GM19455 (cell line): ENCODE data around the gene CAMK2G.

Source experiments
- ATAC-seq: cut with Tn5 transposase; IDR thresholded peaks from one replicate; pipeline ENCODE4 v1.9.1; 2021; ENCODE audit not compliant: unreplicated experiment

Gene CAMK2G

GRCh38 chr10:73816917-73817729, 57.2 kb downstream of the CAMK2G start:
- no peak for ATAC-seq

- ATAC-seq: no peak
Observed at GRCh38 chr10:73815719-73816030, 58.7 kb downstream of the CAMK2G start.

GRCh38 chr10:73814896-73815718, 59.2 kb downstream of the CAMK2G start:
- no peak for ATAC-seq

GRCh38 chr10:73814276-73814895, 60.0 kb downstream of the CAMK2G start:
- ATAC-seq: no peak

GRCh38 chr10:73813333-73813732, 61.0 kb downstream of the CAMK2G start:
- no peak for ATAC-seq

- ATAC-seq: no peak
Observed at GRCh38 chr10:73812657-73813056, 61.7 kb downstream of the CAMK2G start.

GRCh38 chr10:73810735-73811465, 63.5 kb downstream of the CAMK2G start:
- ATAC-seq: peak; percentile 31

- no peak for ATAC-seq
Observed at GRCh38 chr10:73810358-73810734, 64.0 kb downstream of the CAMK2G start.

GRCh38 chr10:73809061-73809818, 65.1 kb downstream of the CAMK2G start:
- ATAC-seq: no peak

- no peak for ATAC-seq
Observed at GRCh38 chr10:73808021-73808815, 66.1 kb downstream of the CAMK2G start.

- ATAC-seq: no peak
Observed at GRCh38 chr10:73807471-73807870, 66.9 kb downstream of the CAMK2G start.

GRCh38 chr10:73806176-73806950, 68.0 kb downstream of the CAMK2G start:
- no peak for ATAC-seq

- no peak for ATAC-seq
Observed at GRCh38 chr10:73803680-73804286, 70.6 kb downstream of the CAMK2G start.

GRCh38 chr10:73802276-73802991, 71.9 kb downstream of the CAMK2G start:
- ATAC-seq: no peak

- ATAC-seq: no peak
Observed at GRCh38 chr10:73801253-73801590, 73.1 kb downstream of the CAMK2G start.

GRCh38 chr10:73800560-73801252, 73.6 kb downstream of the CAMK2G start:
- no peak for ATAC-seq

- no peak for ATAC-seq
Observed at GRCh38 chr10:73799899-73800559, 74.3 kb downstream of the CAMK2G start.
